ENCODE results near the gene WNT8B.

Gene WNT8B

GRCh38 chr10:100462709-100463108 is at the start of gene WNT8B:
TSS of gene WNT8B (plus strand) at chr10:100463009. CDS start at chr10:100463169, 160 bp downstream.
- no peak for DNase-seq (ENCODE audit: low read depth)

GRCh38 chr10:100413173-100413572 is 49.6 kb upstream of the WNT8B start:
- DNase-seq (ENCODE audit: low read depth): no peak

GRCh38 chr10:100419911-100420449 is 42.8 kb upstream of the WNT8B start:
- no peak for DNase-seq (ENCODE audit: low read depth)

GRCh38 chr10:100427374-100427773 is 35.4 kb upstream of the WNT8B start:
- no peak for DNase-seq (ENCODE audit: low read depth)

- peak; percentile 80 for DNase-seq (ENCODE audit: low read depth)
Observed at GRCh38 chr10:100433253-100434240, 29.3 kb upstream of the WNT8B start.

- no peak for DNase-seq (ENCODE audit: low read depth)
Observed at GRCh38 chr10:100436255-100436654, 26.6 kb upstream of the WNT8B start.

- DNase-seq (ENCODE audit: low read depth): no peak
Observed at GRCh38 chr10:100438674-100439315, 24.0 kb upstream of the WNT8B start.

GRCh38 chr10:100442548-100442947 is 20.3 kb upstream of the WNT8B start:
- no peak for DNase-seq (ENCODE audit: low read depth)

GRCh38 chr10:100446130-100446761 is 16.6 kb upstream of the WNT8B start:
- DNase-seq (ENCODE audit: low read depth): no peak

GRCh38 chr10:100447663-100448062 is 15.1 kb upstream of the WNT8B start:
- no peak for DNase-seq (ENCODE audit: low read depth)

- no peak for DNase-seq (ENCODE audit: low read depth)
Observed at GRCh38 chr10:100448951-100449350, 13.9 kb upstream of the WNT8B start.

- no peak for DNase-seq (ENCODE audit: low read depth)
Observed at GRCh38 chr10:100468322-100468721, 5.5 kb downstream of the WNT8B start.

GRCh38 chr10:100468978-100469377 is 6.2 kb downstream of the WNT8B start:
- no peak for DNase-seq (ENCODE audit: low read depth)

- DNase-seq (ENCODE audit: low read depth): no peak
Observed at GRCh38 chr10:100469756-100470155, 6.9 kb downstream of the WNT8B start.

- no peak for DNase-seq (ENCODE audit: low read depth)
Observed at GRCh38 chr10:100470367-100470766, 7.6 kb downstream of the WNT8B start.

GRCh38 chr10:100477970-100478369 is 15.2 kb downstream of the WNT8B start:
- DNase-seq (ENCODE audit: low read depth): no peak

- no peak for DNase-seq (ENCODE audit: low read depth)
Observed at GRCh38 chr10:100479037-100479436, 16.2 kb downstream of the WNT8B start.

- no peak for DNase-seq (ENCODE audit: low read depth)
Observed at GRCh38 chr10:100480002-100480401, 17.2 kb downstream of the WNT8B start.

- peak; percentile 67 for DNase-seq (ENCODE audit: low read depth)
Observed at GRCh38 chr10:100481462-100482081, 18.8 kb downstream of the WNT8B start.

GRCh38 chr10:100482181-100482833 is 19.5 kb downstream of the WNT8B start:
- peak; percentile 28 for DNase-seq (ENCODE audit: low read depth)

GRCh38 chr10:100482834-100483185 is 20.0 kb downstream of the WNT8B start:
- no peak for DNase-seq (ENCODE audit: low read depth)

All from stromal cell of bone marrow (primary cell).